ENCODE results near the gene SLC36A2.

GRCh38 chr5:151328734-151329133 is 18.6 kb downstream of the SLC36A2 start:
- TF ChIP-seq CTCF (IDR thresholded peaks at IDR 0.05; ENCODE audit: low read length): no peak
- no peak for TF ChIP-seq EZH2 (optimal IDR thresholded peaks at IDR 0.05; ENCODE audit: low read depth, low read length)
- no peak for TF ChIP-seq EZH2phosphoT487 (IDR thresholded peaks at IDR 0.05; ENCODE audit: low read length)

Measured in MM.1S (cell line).